Mesendoderm (in vitro differentiated cells): ENCODE measurements around the gene CREBL2.
A peak's percentile ranks its signal among the peaks of the same experiment; 100 is the strongest.
"Not testable (repeated sequence)": the region's sequence is repeated elsewhere in the genome, so short reads cannot be mapped to it uniquely, and the experiment has no call there.

Experiments used
- DNase-seq: peaks from one replicate; pipeline ENCODE4 v3.0.0; 2013
- H2AK5ac ChIP-seq: 2 replicates; pipeline ENCODE4 v1.6.1; 2013; ENCODE audit warnings: low read length, inconsistent platforms
- H2BK120ac ChIP-seq: 2 replicates; pipeline ENCODE4 v1.6.1; 2013; ENCODE audit warnings: low read depth, mild to moderate bottlenecking, low read length, moderate library complexity, mixed read lengths
- H2BK15ac ChIP-seq: replicated peaks from 2 replicates; pipeline ENCODE4 v1.6.1; 2013; ENCODE audit warnings: low read depth, mild to moderate bottlenecking, moderate library complexity
- H2BK5ac ChIP-seq: 2 replicates; pipeline ENCODE4 v1.6.1; 2013; ENCODE audit warnings: low read length, inconsistent platforms
- H3K18ac ChIP-seq: 2 replicates; pipeline ENCODE4 v1.6.1; 2013; ENCODE audit warnings: mild to moderate bottlenecking, low read length, mixed read lengths
- H3K23ac ChIP-seq: one replicate; pipeline ENCODE4 v1.6.1; 2013; ENCODE audit warnings: low read length
- H3K27ac ChIP-seq: 2 replicates; pipeline ENCODE4 v1.5.1; 2013; ENCODE audit warnings: low read depth, mild to moderate bottlenecking, inconsistent platforms, low read length, moderate library complexity
- H3K27me3 ChIP-seq: 2 replicates; pipeline ENCODE4 v1.6.1; 2013; ENCODE audit warnings: low read length, control low read depth, mild to moderate bottlenecking, inconsistent platforms; ENCODE audit not compliant: insufficient read depth, poor library complexity
- H3K36me3 ChIP-seq: 2 replicates; pipeline ENCODE4 v1.6.1; 2013; ENCODE audit warnings: low read length, inconsistent platforms; ENCODE audit not compliant: control insufficient read depth, insufficient read depth
- H3K4ac ChIP-seq: one replicate; pipeline ENCODE4 v1.6.1; 2013; ENCODE audit warnings: low read depth, mild to moderate bottlenecking, low read length, moderate library complexity
- H3K4me1 ChIP-seq: 2 replicates; pipeline ENCODE4 v1.6.1; 2013; ENCODE audit warnings: low read depth, low read length, inconsistent platforms; ENCODE audit not compliant: control insufficient read depth
- H3K4me2 ChIP-seq: 2 replicates; pipeline ENCODE4 v1.6.1; 2013; ENCODE audit warnings: low read length
- H3K4me3 ChIP-seq: 2 replicates; pipeline ENCODE4 v1.5.1; 2013; ENCODE audit warnings: mild to moderate bottlenecking, low read length
- H3K56ac ChIP-seq: one replicate; pipeline ENCODE4 v1.6.1; 2013; ENCODE audit warnings: low read length
- H3K79me1 ChIP-seq: 2 replicates; pipeline ENCODE4 v1.6.1; 2013; ENCODE audit warnings: low read length, inconsistent platforms
- H3K79me2 ChIP-seq: 2 replicates; pipeline ENCODE4 v1.6.1; 2013; ENCODE audit warnings: mild to moderate bottlenecking, low read length; ENCODE audit not compliant: control insufficient read depth, insufficient read depth
- H3K9ac ChIP-seq: 2 replicates; pipeline ENCODE4 v1.6.1; 2013; ENCODE audit warnings: low read length, inconsistent platforms
- H4K5ac ChIP-seq: one replicate; pipeline ENCODE4 v1.6.1; 2013; ENCODE audit warnings: low read length
- H4K8ac ChIP-seq: one replicate; pipeline ENCODE4 v1.6.1; 2013; ENCODE audit warnings: low read depth, mild to moderate bottlenecking, control low read depth, low read length, moderate library complexity
- whole genome bisulfite sequencing: extraction: QIAGEN DNeasy Blood & Tissue Kit; methylation state at CpG from one replicate; pipeline ENCODE4 v1.1.7; 2013; ENCODE audit warnings: low lambda C conversion rate, missing lambda C conversion rate; ENCODE audit not compliant: insufficient coverage; ENCODE audit errors: extremely low coverage; 5-methylcytosine and 5-hydroxymethylcytosine counted together

CREBL2 gene

DNA sequence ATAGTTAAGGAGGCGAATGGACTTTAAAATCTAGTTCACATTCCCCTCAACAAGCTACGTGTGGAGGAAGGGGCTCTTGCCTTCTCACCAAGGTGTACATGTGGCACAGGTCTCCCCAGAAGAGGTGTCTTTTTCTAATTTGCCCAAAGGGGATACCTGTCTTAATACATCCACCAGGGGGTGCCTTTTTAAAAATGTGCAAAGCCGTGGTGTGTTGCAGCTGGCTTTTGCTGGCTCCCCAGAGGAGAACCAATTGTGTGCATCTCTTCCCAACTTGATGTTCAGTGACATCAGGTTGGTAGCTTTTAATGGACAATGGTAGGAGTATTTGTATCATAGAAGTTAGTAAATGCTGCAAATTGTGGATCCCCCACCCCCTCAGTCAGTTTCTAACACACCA lies 33.8 kb downstream of the CREBL2 start:
- Histone ChIP-seq H3K4me2 (no peak overlapping the region), H2AK5ac (no peak overlapping the region), H3K4ac (no peak overlapping the region), H2BK5ac (no peak overlapping the region), H3K36me3 (no peaks in the 10 kb centered on the region), H3K18ac (no peak overlapping the region), H3K27ac (no peak overlapping the region), H3K23ac (no peak overlapping the region), H3K27me3 (no peaks in the 10 kb centered on the region), H2BK120ac (no peak overlapping the region), H3K56ac (no peak overlapping the region), H2BK15ac (no peak overlapping the region), H3K4me3 (no peak overlapping the region), H4K8ac (no peak overlapping the region), H3K79me2 (no peaks in the 10 kb centered on the region), H4K5ac (no peak overlapping the region), H3K79me1 (no peaks in the 10 kb centered on the region), H3K9ac (no peak overlapping the region), H3K4me1 (no peaks in the 10 kb centered on the region)
- WGBS: no CpG with 5 or more reads among the region's 3 CpGs
- peak; percentile 60 for DNase-seq

DNA sequence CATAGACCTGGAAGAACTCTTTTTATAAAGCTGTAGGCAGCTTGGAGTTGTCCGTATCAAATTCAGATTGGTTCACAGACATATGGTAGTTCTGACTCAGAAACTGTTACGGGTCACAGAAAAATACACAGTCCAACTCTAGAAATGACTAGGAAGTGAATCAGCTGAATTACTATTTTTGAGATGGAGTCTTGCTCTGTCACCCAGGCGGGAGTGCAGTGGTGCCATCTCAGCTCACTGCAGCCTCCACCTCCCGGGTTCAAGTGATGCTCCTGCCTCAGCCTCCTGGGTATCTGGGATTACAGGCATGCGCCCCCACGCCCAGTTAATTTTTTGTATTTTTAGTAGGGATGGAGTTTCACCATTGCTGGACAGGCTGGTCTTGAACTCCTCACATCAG lies 34.3 kb downstream of the CREBL2 start:
- H3K36me3 ChIP-seq, H2BK15ac ChIP-seq, H3K79me2 ChIP-seq, H3K18ac ChIP-seq, H3K4me1 ChIP-seq, H3K9ac ChIP-seq, H3K4me3 ChIP-seq, DNase-seq, H3K56ac ChIP-seq, H2AK5ac ChIP-seq, H3K4me2 ChIP-seq, H3K27ac ChIP-seq, H3K27me3 ChIP-seq, H3K79me1 ChIP-seq, H4K5ac ChIP-seq, H3K4ac ChIP-seq, H2BK120ac ChIP-seq, H3K23ac ChIP-seq, H2BK5ac ChIP-seq, H4K8ac ChIP-seq: not testable (repeated sequence)
- WGBS: no CpG with 5 or more reads among the region's 6 CpGs

DNA sequence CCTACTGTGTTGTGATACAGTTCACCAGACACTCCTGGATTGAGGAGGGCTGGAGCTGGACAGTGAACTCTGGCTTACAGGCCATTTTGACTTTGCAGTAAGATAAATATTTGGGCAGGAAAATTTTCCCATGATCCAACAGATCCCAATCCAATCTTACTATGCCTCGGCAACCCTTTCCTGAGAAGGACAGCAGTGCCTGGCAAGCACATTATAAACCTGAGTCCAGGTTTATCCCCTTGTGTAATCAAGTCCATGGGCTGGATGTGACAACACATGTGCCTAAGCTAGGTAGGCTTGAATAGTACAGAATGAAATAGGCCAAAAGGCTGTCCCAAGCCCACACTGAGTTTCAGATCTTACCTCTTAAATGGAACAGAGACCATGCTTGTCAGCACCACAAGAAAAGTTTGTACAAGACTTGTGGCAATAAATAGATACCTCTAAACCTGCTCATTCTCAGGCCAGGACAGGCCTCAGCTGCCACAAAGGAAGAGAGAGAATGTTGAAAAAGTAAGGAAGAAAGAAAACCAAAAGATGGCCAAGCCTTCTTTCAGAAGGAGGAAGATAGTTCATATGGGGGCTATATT lies 34.9 kb downstream of the CREBL2 start:
- Histone ChIP-seq H3K79me2 (no peaks in the 10 kb centered on the region), H2AK5ac (no peak overlapping the region), H3K23ac (no peak overlapping the region), H4K5ac (no peak overlapping the region), H3K18ac (no peak overlapping the region), H4K8ac (no peak overlapping the region), H3K4me2 (no peak overlapping the region), H2BK120ac (no peak overlapping the region), H3K9ac (no peak overlapping the region), H3K4me3 (no peak overlapping the region), H3K56ac (no peak overlapping the region), H3K4me1 (no peaks in the 10 kb centered on the region), H3K79me1 (no peaks in the 10 kb centered on the region), H3K36me3 (no peaks in the 10 kb centered on the region), H3K27ac (no peak overlapping the region), H2BK15ac (no peak overlapping the region), H2BK5ac (no peak overlapping the region), H3K27me3 (no peaks in the 10 kb centered on the region), H3K4ac (no peak overlapping the region)
- no peak for DNase-seq
- WGBS: no CpG with 5 or more reads among the region's 1 CpG

DNA sequence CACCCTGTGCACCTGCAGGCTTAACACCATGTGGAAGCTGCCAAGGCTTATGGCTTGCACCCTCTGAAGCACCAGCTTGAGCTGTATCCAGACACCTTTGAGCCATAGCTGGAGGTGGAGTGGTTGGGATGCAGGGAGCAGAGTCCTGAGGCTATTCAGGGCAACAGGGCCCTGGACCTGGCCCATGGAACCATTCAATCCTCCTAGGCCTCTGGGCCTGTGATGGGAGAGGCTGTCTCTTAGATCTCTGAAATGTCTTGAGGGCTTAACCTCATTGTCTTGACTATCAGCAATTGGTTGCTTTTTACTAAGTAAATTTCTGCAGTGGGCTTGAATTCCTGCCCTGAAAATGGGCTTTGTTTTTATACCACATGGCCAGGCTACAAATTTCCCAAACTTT lies 36.6 kb downstream of the CREBL2 start:
- no peaks in the 10 kb centered on the region for H3K79me2 ChIP-seq
- H2BK120ac ChIP-seq: no peak overlapping the region
- no peak overlapping the region for H3K56ac ChIP-seq
- no peak overlapping the region for H3K4ac ChIP-seq
- H3K27me3 ChIP-seq: no peaks in the 10 kb centered on the region
- peak overlapping the region; percentile 5 for H3K4me3 ChIP-seq
- no peaks in the 10 kb centered on the region for H3K36me3 ChIP-seq
- no peaks in the 10 kb centered on the region for H3K79me1 ChIP-seq
- no peaks in the 10 kb centered on the region for H3K4me1 ChIP-seq
- no peak overlapping the region for H4K5ac ChIP-seq
- no peak overlapping the region for H2BK5ac ChIP-seq
- H3K18ac ChIP-seq: no peak overlapping the region
- no peak for DNase-seq
- no peak overlapping the region for H2AK5ac ChIP-seq
- H2BK15ac ChIP-seq: no peak overlapping the region
- H3K27ac ChIP-seq: no peak overlapping the region
- H3K9ac ChIP-seq: no peak overlapping the region
- no peak overlapping the region for H4K8ac ChIP-seq
- H3K23ac ChIP-seq: no peak overlapping the region
- H3K4me2 ChIP-seq: no peak overlapping the region

DNA sequence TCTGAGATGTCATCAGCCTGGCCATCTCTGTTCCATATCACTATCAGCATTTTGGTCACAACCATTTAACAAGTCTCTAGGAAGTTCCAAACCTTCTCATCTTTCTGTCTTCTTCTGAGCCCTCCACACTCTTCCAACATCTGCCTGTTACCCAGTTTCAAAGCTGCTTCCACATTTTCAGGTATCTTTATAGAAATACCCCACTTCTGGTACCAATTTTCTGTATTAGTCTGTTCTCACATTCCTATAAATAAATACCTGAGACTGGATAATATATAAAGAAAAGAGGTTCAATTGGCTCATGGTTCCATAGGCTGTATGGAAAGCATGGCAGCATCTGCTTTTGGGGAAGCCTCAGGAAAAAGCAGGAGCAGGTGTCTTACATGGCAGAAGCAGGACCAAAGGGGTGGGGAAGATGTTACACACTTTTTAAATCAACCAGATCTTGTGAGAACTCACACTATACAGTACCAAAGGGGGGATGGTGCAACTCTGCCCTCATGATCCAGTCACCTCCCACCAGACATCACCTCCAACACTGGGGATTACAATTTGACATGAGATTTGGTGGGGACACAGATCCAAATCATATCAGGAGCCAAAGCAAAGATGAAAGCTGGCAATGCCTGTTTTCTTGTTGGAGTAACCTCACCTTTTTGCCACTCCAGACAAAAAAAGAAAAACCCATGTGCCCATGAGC lies 37.4 kb downstream of the CREBL2 start:
- H2BK5ac ChIP-seq: no peak overlapping the region
- H3K36me3 ChIP-seq: no peaks in the 10 kb centered on the region
- no peak overlapping the region for H3K23ac ChIP-seq
- no peak overlapping the region for H3K4ac ChIP-seq
- no peaks in the 10 kb centered on the region for H3K4me1 ChIP-seq
- no peak overlapping the region for H4K5ac ChIP-seq
- no peak overlapping the region for H3K4me3 ChIP-seq
- no peak overlapping the region for H2AK5ac ChIP-seq
- H3K27me3 ChIP-seq: no peaks in the 10 kb centered on the region
- H3K27ac ChIP-seq: no peak overlapping the region
- no peak overlapping the region for H2BK120ac ChIP-seq
- no peaks in the 10 kb centered on the region for H3K79me2 ChIP-seq
- H4K8ac ChIP-seq: no peak overlapping the region
- no peaks in the 10 kb centered on the region for H3K79me1 ChIP-seq
- no peak overlapping the region for H2BK15ac ChIP-seq
- H3K4me2 ChIP-seq: no peak overlapping the region
- no peak for DNase-seq
- H3K56ac ChIP-seq: no peak overlapping the region
- no peak overlapping the region for H3K18ac ChIP-seq
- no peak overlapping the region for H3K9ac ChIP-seq

DNA sequence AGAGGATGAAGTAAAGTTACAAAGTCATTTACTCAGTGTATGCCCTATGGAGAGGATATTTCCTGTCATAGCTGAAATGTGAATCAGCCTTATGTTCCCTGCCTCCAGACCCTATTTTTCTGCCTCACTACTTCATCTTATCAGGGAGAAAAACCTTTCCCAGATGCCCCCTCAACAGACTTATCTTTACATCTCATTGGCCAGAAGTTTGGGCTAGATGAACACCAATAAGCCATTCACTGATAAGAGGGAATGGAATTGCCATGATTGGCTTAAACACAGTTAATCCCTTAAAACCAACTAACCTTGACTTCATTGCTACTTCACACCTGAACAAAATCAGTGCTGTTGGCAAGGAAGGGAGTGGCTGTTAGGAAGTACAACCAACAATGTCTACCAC lies 40.1 kb downstream of the CREBL2 start:
- no peak overlapping the region for H2BK15ac ChIP-seq
- H3K9ac ChIP-seq: no peak overlapping the region
- H3K27me3 ChIP-seq: no peaks in the 10 kb centered on the region
- no peaks in the 10 kb centered on the region for H3K79me2 ChIP-seq
- H3K4me3 ChIP-seq: no peak overlapping the region
- no peak overlapping the region for H2BK120ac ChIP-seq
- no peaks in the 10 kb centered on the region for H3K36me3 ChIP-seq
- H3K27ac ChIP-seq: no peak overlapping the region
- no peak overlapping the region for H3K23ac ChIP-seq
- H3K18ac ChIP-seq: no peak overlapping the region
- peak; percentile 20 for DNase-seq
- no peak overlapping the region for H4K8ac ChIP-seq
- H4K5ac ChIP-seq: no peak overlapping the region
- no peak overlapping the region for H3K4me2 ChIP-seq
- no peaks in the 10 kb centered on the region for H3K79me1 ChIP-seq
- no peak overlapping the region for H3K4ac ChIP-seq
- H3K56ac ChIP-seq: no peak overlapping the region
- H3K4me1 ChIP-seq: no peaks in the 10 kb centered on the region
- H2AK5ac ChIP-seq: no peak overlapping the region
- H2BK5ac ChIP-seq: no peak overlapping the region
